Keratinocyte (primary cell): Measurements from ENCODE around the gene CDH10.

Source experiments
- EZH2 ChIP-seq: IDR thresholded peaks from one replicate; pipeline ENCODE4 v1.6.1; 2012; ENCODE audit warnings: inconsistent platforms, mild to moderate bottlenecking, low read length, moderate library complexity
- TF ChIP-seq, protein P1 (sequence below), 3 experiments: IDR thresholded peaks in 1 of 3; conservative IDR thresholded peaks in 1 of 3; optimal IDR thresholded peaks in 1 of 3; 2 replicates in 2 of 3; 3 replicates in 1 of 3; pipeline versions ENCODE3 to v1.5.1; 2011; ENCODE audit warnings: low read length in 3 of 3, mild to moderate bottlenecking in 3 of 3, moderate library complexity in 2 of 3, control low read depth in 1 of 3, inconsistent platforms in 1 of 3; ENCODE audit not compliant: insufficient read depth in 2 of 3; ENCODE audit errors: extremely low read depth in 1 of 3

GRCh38 chr5:24497591-24498157 lies 147.1 kb downstream of the CDH10 start:
- TF ChIP-seq, protein P1, sequence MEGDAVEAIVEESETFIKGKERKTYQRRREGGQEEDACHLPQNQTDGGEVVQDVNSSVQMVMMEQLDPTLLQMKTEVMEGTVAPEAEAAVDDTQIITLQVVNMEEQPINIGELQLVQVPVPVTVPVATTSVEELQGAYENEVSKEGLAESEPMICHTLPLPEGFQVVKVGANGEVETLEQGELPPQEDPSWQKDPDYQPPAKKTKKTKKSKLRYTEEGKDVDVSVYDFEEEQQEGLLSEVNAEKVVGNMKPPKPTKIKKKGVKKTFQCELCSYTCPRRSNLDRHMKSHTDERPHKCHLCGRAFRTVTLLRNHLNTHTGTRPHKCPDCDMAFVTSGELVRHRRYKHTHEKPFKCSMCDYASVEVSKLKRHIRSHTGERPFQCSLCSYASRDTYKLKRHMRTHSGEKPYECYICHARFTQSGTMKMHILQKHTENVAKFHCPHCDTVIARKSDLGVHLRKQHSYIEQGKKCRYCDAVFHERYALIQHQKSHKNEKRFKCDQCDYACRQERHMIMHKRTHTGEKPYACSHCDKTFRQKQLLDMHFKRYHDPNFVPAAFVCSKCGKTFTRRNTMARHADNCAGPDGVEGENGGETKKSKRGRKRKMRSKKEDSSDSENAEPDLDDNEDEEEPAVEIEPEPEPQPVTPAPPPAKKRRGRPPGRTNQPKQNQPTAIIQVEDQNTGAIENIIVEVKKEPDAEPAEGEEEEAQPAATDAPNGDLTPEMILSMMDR (optimal IDR thresholded peaks at IDR 0.05 in 1 of 3, IDR thresholded peaks at IDR 0.05 in 1 of 3, conservative IDR thresholded peaks at IDR 0.05 in 1 of 3; ENCODE audit: extremely low read depth in 1 of 3, insufficient read depth in 2 of 3, low read length in 3 of 3): no peak
- TF ChIP-seq EZH2: no peak
